ENCODE data around the gene ROCK2. TPM values are rescaled to one million over a fixed set of nuclear protein-coding genes. Genes with fewer than 3 reads are reported as not detected.

ROCK2 gene
- total RNA-seq, 1 donor from 2014 or later: 36.1 TPM

DNA sequence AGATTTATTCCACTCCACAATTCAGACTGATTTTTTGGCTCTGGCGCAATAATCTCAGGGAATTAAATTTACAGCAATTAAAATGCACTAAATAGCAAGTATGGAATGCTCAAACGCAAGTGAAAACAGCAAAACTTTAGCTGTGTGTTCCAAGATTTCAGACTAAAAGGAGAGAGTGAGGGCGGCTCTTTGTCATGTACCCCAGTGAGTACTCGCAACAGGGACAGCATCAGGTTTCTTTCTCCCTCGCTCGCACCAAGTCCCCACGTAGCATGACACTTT is 1.1 kb downstream of the ROCK2 start:
- Histone ChIP-seq H3K27me3 (peaks cover 14% of the 10 kb centered on the region), H3F3A (ENCODE audit: low read depth) (peaks cover 20% of the 10 kb centered on the region), H3K9me3 (ENCODE audit: low read depth) (no peaks in the 10 kb centered on the region), H3K4me3 (peak overlapping the region; percentile 87), H2AFZ (replicated peaks) (no peak overlapping the region), H3K4me1 (peaks cover 28% of the 10 kb centered on the region), H3K9ac (peak overlapping the region; percentile 24), H3K4me2 (peak overlapping the region; percentile 91), H3K79me2 (ENCODE audit: low read depth) (peaks cover 58% of the 10 kb centered on the region), H3K27ac (no peak overlapping the region), H3K36me3 (no peaks in the 10 kb centered on the region), H4K20me1 (ENCODE audit: low read depth) (peaks cover 46% of the 10 kb centered on the region)
- H3K4me3 Mint-ChIP-seq: peak overlapping the region; percentile 100
- no peaks in the 10 kb centered on the region for H3K27me3 Mint-ChIP-seq (ENCODE audit: insufficient read depth, low read depth)
- peaks cover 42% of the 10 kb centered on the region for H3K4me1 Mint-ChIP-seq
- DNase-seq (ENCODE audit: low spot score): no peak
- TF ChIP-seq EZH2 (IDR thresholded peaks at IDR 0.05): no peak
- peaks cover 9% of the 10 kb centered on the region for H3K9me3 Mint-ChIP-seq
- H3K27ac Mint-ChIP-seq: peak overlapping the region; percentile 96
- H3K36me3 Mint-ChIP-seq: peaks cover 12% of the 10 kb centered on the region

GRCh38 chr2:11342551-11343367 is 1.7 kb downstream of the ROCK2 start:
- Mint-ChIP-seq H3K4me1 (peaks cover 38% of the 10 kb centered on the region), H3K27me3 (ENCODE audit: insufficient read depth, low read depth) (no peaks in the 10 kb centered on the region), H3K9me3 (peaks cover 12% of the 10 kb centered on the region), H3K4me3 (peak overlapping the region; percentile 100), H3K36me3 (peaks cover 15% of the 10 kb centered on the region), H3K27ac (peak overlapping the region; percentile 96)
- DNase-seq (ENCODE audit: low spot score): peak; percentile 44
- no peak for TF ChIP-seq EZH2 (IDR thresholded peaks at IDR 0.05)
- TF ChIP-seq CTCF (IDR thresholded peaks at IDR 0.05): no peak
- no peak for TF ChIP-seq EZH2phosphoT487 (IDR thresholded peaks at IDR 0.05)
- Histone ChIP-seq H4K20me1 (ENCODE audit: low read depth) (peaks cover 46% of the 10 kb centered on the region), H3K4me1 (peaks cover 28% of the 10 kb centered on the region), H3K27me3 (peaks cover 14% of the 10 kb centered on the region), H3K79me2 (ENCODE audit: low read depth) (peaks cover 63% of the 10 kb centered on the region), H3K36me3 (no peaks in the 10 kb centered on the region), H2AFZ (replicated peaks) (no peak overlapping the region), H3F3A (ENCODE audit: low read depth) (peaks cover 20% of the 10 kb centered on the region), H3K4me3 (peak overlapping the region; percentile 87), H3K9me3 (ENCODE audit: low read depth) (no peaks in the 10 kb centered on the region), H3K9ac (peak overlapping the region; percentile 24), H3K4me2 (peak overlapping the region; percentile 91), H3K27ac (no peak overlapping the region)

- Mint-ChIP-seq H3K27ac (no peak overlapping the region), H3K9me3 (peaks cover 21% of the 10 kb centered on the region), H3K4me1 (peaks cover 29% of the 10 kb centered on the region), H3K27me3 (ENCODE audit: insufficient read depth, low read depth) (peaks cover 2% of the 10 kb centered on the region), H3K36me3 (peaks cover 23% of the 10 kb centered on the region), H3K4me3 (no peak overlapping the region)
- Histone ChIP-seq H3K27ac (no peak overlapping the region), H3K4me3 (no peak overlapping the region), H3K36me3 (no peaks in the 10 kb centered on the region), H3K79me2 (ENCODE audit: low read depth) (peaks cover 84% of the 10 kb centered on the region), H2AFZ (replicated peaks) (no peak overlapping the region), H3F3A (ENCODE audit: low read depth) (peaks cover 20% of the 10 kb centered on the region), H3K27me3 (peaks cover 7% of the 10 kb centered on the region), H3K9ac (no peak overlapping the region), H3K9me3 (ENCODE audit: low read depth) (no peaks in the 10 kb centered on the region), H3K4me1 (peaks cover 26% of the 10 kb centered on the region), H4K20me1 (ENCODE audit: low read depth) (peaks cover 46% of the 10 kb centered on the region), H3K4me2 (peak overlapping the region; percentile 91)
- TF ChIP-seq CTCF (IDR thresholded peaks at IDR 0.05) (no peak), EZH2 (IDR thresholded peaks at IDR 0.05) (no peak)
- no peak for DNase-seq (ENCODE audit: low spot score)
Measured at GRCh38 chr2:11340717-11341116, 3.7 kb downstream of the ROCK2 start.

GRCh38 chr2:11339508-11340083 is 4.8 kb downstream of the ROCK2 start:
- H3K27ac ChIP-seq: no peak overlapping the region
- H3K4me3 ChIP-seq: no peak overlapping the region
- H3K4me1 ChIP-seq: peaks cover 20% of the 10 kb centered on the region
- peaks cover 14% of the 10 kb centered on the region for H3F3A ChIP-seq (ENCODE audit: low read depth)
- H3K36me3 Mint-ChIP-seq: peaks cover 31% of the 10 kb centered on the region
- H3K4me1 Mint-ChIP-seq: peaks cover 22% of the 10 kb centered on the region
- no peaks in the 10 kb centered on the region for H3K9me3 ChIP-seq (ENCODE audit: low read depth)
- peaks cover 2% of the 10 kb centered on the region for H3K27me3 Mint-ChIP-seq (ENCODE audit: insufficient read depth, low read depth)
- H3K79me2 ChIP-seq (ENCODE audit: low read depth): peaks cover 95% of the 10 kb centered on the region
- no peaks in the 10 kb centered on the region for H3K36me3 ChIP-seq
- H3K27me3 ChIP-seq: no peaks in the 10 kb centered on the region
- H3K27ac Mint-ChIP-seq: no peak overlapping the region
- no peak overlapping the region for H3K4me2 ChIP-seq
- H3K4me3 Mint-ChIP-seq: no peak overlapping the region
- TF ChIP-seq EZH2 (IDR thresholded peaks at IDR 0.05) (no peak), EZH2phosphoT487 (IDR thresholded peaks at IDR 0.05) (no peak), CTCF (IDR thresholded peaks at IDR 0.05) (no peak)
- H2AFZ ChIP-seq (replicated peaks): no peak overlapping the region
- peaks cover 26% of the 10 kb centered on the region for H3K9me3 Mint-ChIP-seq
- no peak for DNase-seq (ENCODE audit: low spot score)
- H3K9ac ChIP-seq: no peak overlapping the region
- peaks cover 46% of the 10 kb centered on the region for H4K20me1 ChIP-seq (ENCODE audit: low read depth)

Data from neural progenitor cell (in vitro differentiated cells).